Stomach (tissue), 4 donors: ENCODE data around the gene HS6ST2.

Source experiments
- EP300 ChIP-seq: sonication (generic); formaldehyde crosslinking; IDR thresholded peaks from one replicate; pipeline ENCODE4 v1.6.1; 2017; ENCODE audit warnings: antibody characterized with exemption
- POLR2A ChIP-seq, 4 donors: fragments of 450-650 bp; IDR thresholded peaks; one replicate each; pipeline ENCODE4 v1.6.1; 2016; ENCODE audit warnings: antibody characterized with exemption in 4 of 4, control low read depth in 2 of 4, mild to moderate bottlenecking in 1 of 4, moderate library complexity in 1 of 4
- POLR2AphosphoS5 ChIP-seq, 3 donors: sonication (generic); formaldehyde crosslinking; IDR thresholded peaks; one replicate each; pipeline ENCODE4 v1.6.1; 2016; ENCODE audit warnings: antibody characterized with exemption in 3 of 3

- no peak for TF ChIP-seq EP300
- no peak for TF ChIP-seq POLR2AphosphoS5 (IDR thresholded peaks at IDR 0.05)
- no peak for TF ChIP-seq POLR2A (IDR thresholded peaks at IDR 0.05)
Observed at GRCh38 chrX:132807411-132808030, 150.9 kb downstream of the HS6ST2 start.
